ENCODE data around the gene PCDH1.
A peak's percentile ranks its signal among the peaks of the same experiment; 100 is the strongest.
"Not testable (repeated sequence)": the region's sequence is repeated elsewhere in the genome, so short reads cannot be mapped to it uniquely, and the experiment has no call there.

PCDH1 gene

GRCh38 chr5:141898448-141899049 lies 20.3 kb upstream of the PCDH1 start:
- DNase-seq (ENCODE audit: low spot score): peak; percentile 37

DNA sequence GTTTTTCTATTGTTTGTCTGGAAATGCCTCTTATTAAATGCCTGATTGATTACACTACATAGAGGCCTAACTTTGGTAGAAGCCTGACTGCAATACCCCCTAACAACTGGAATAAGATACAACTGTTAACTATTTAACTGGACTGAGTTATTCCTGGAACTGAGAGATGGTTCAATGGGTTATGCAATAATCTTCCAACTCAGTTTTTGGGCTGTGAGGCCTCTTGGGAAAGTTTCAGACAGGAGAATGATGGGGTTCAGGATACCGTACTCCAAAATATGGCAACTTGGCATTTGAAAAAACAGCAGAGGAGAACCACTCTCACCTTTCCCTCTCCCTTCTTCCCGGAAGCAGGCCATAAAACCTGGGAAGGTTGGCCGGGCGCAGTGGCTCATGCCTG lies 19.2 kb upstream of the PCDH1 start:
- no peak for DNase-seq (ENCODE audit: low spot score)

DNA sequence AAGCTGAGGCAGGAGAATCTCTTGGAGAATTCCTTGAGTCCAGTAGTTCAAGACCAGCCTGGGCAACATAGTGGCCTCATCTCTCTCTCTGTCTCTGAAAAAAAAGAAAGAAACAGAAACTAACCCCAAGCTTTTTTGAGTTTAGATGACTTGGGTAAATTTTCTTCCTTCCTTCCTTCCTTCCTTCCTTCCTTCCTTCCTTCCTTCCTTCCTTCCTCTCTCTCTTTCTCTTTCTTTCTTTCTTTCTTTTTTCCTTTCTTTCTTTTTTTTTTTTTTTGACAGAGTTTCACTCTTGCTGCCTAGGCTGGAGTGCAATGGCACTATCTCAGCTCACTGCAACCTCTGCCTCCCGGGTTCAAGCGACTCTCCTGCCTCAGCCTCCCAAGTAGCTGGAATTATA lies 12.2 kb upstream of the PCDH1 start:
- not testable (repeated sequence) for DNase-seq (ENCODE audit: low spot score)

DNA sequence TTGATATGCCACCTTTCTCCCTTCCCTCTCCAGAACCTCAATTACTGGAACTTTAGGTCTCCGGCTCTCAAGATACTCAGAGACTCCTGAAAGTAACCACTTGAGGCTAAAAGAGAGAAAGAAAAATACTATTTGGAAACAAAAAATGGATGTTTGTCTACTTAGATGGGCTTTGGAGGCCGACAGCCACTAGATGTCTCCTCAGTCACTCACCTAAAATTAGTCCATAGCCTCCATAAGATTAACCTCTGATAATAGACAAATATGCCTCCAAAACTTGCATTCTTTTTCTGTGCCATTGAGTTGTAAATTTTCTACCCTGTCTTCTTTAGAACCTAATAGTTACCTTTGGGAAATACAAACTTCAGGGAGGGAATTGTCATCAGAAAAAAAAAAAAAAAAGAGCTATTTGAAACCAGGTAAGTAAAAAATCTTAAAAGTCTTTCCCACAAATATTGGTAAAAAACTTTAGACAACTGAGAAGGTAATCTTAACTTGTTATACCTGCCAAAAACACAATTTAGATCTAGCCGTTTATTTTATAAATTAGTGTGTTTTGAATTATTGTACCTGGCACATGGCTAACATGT lies 11.2 kb upstream of the PCDH1 start:
- DNase-seq (ENCODE audit: low spot score): no peak

- DNase-seq (ENCODE audit: low spot score): no peak
Observed at GRCh38 chr5:141883892-141884318, 5.7 kb upstream of the PCDH1 start.

- DNase-seq (ENCODE audit: low spot score): peak; percentile 57
Observed at GRCh38 chr5:141883184-141883891, 5.1 kb upstream of the PCDH1 start.

DNA sequence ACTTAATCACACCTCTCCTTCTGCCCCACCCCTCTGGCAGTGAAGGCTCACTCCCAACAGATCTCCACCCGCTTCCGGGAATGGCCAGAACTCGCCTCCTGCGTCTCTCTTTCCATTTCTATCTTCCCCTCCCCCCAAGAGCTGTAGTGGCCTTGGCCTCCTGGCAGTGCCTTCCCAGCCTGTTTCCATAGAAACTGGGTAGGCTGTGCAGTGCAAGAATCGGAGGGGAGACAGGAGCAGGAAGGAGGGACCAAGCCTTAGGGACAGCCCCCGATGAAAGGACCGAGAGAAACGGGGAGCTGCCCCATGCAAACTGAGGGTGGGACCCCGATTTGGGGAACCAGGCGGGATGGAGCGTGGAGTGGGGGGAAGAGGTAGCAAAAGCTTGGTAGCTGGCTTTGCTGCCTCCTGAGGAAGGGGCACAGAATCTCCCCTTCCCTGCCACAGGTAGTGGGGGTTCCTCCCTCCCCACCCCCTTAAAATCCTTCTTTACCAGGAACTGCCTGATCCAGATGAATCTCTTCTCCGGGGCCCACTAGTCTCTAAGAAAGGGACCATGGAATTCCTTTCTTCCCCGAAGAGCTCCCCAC lies 4.5 kb upstream of the PCDH1 start:
- DNase-seq (ENCODE audit: low spot score): peak; percentile 82

GRCh38 chr5:141881886-141882285 lies 3.7 kb upstream of the PCDH1 start:
- DNase-seq (ENCODE audit: low spot score): no peak

DNA sequence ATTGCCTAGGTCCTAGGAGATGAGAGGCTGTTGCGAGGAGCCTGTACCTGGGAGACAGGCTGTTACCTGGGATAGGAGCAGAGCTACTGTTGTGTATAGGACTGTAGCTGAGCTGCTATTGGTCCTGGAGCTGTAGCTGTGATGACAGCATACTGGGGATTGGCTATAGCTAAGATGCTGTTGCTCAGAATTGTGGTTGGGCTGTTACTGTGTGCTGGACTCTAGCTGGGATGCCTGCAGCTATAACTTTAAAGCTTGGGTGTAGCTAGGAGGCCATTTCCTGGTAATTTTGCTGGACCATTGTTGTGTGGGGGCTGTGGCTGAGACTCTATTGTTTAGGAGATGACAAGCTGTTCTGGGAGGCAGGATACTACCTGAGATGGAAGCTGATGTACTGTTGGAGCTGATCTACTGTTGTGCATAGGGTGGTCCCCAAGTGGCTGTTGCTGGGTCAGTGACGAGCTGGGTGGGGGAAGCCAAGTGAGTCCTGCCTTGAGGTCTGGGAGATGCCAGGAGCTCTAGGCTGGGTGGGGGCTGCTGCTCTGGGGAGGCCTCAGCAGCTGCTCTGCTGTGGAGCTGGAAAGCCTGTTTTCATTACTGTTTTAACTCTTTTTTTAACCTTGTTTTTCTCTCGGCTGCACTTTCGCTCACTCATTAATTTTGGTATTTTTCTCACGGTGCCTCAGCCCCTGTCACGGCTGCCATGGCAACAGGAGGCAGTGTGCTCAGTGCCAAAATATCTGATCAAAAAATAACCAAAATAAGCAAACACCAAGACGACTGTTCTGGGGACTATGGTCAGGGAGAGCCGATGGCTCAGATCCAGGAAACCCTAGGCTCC lies 3.0 kb upstream of the PCDH1 start:
- peak; percentile 58 for DNase-seq (ENCODE audit: low spot score)

GRCh38 chr5:141879941-141880738 lies 1.9 kb upstream of the PCDH1 start:
- peak; percentile 92 for DNase-seq (ENCODE audit: low spot score)

GRCh38 chr5:141879426-141879759 lies 1.2 kb upstream of the PCDH1 start:
- no peak for DNase-seq (ENCODE audit: low spot score)

DNA sequence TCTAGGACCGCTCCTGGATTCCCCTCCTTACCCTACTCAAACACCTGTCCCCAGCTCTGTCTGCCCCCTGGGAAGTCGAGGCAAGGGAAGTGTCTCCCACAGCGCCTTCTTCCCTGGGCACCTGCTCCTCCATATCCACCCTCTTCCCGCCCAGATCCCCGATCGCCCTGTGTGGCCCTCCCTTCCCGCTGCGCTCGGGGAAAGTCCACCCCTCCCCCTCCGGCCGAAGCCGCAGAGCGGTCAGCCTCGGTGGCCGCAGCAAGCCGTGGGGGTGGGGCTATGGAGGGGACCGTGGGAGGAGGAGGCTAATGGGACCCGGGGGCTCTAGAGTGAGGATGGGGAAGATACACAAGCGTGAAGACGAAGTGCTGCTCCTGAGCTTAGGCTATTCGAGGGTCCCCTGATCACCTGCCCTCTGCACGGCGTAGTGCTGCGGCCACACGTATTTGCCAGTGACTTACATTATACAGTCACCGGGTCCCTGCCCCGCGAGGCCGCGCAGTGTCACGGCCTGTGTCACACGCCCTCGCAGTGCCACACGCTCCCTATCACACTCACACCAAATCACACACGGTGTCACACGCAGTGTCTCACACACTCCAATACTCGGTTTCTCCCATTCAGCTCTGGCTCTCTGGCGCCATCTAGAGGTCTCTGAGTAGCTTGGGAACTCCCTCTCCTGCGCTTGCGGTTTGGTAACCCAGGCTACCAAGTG lies 658 bp upstream of the PCDH1 start:
- DNase-seq (ENCODE audit: low spot score): peak; percentile 100

- DNase-seq (ENCODE audit: low spot score): no peak
Observed at GRCh38 chr5:141877356-141878185, 639 bp downstream of the PCDH1 start.

DNA sequence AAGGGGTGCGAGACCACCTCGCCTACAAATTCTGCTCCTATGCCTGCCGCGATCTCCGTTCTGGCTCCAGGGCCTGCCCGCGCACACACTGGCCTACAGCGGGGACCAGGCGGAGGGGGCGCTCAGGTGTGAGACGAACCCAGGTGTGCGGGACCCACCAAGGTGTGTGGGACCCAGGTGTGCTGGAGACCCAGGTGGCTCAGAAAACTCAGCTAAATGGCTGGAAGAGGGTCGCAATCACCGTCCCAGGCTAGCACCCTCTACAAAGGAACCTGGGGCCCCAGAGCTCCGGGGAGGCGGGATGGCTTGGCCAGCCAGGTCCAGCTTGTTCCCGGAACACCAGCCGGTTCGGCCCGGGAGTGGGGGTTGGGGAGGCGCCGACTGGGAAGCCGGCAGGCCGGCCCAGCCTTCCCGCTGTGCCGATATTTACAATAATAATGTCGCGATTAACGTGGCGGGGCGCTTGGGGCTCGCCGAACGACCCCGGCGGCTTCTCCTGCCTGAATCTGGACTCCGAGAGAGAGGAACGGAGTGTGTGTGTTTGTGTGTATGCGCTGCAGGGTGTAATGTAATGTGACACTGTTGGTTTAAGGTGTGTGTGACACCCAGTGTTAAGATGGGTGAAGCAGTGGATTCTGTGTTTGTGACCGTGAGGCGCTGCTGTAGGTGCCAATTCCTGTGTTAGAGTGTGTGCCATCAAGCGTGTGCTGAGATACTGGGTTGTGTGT lies 1.4 kb downstream of the PCDH1 start:
- no peak for DNase-seq (ENCODE audit: low spot score)

- no peak for DNase-seq (ENCODE audit: low spot score)
Observed at GRCh38 chr5:141875795-141876627, 2.2 kb downstream of the PCDH1 start.

- DNase-seq (ENCODE audit: low spot score): no peak
Observed at GRCh38 chr5:141875022-141875740, 3.0 kb downstream of the PCDH1 start.

GRCh38 chr5:141874262-141874964 lies 3.8 kb downstream of the PCDH1 start:
- no peak for DNase-seq (ENCODE audit: low spot score)

Measured in pons (tissue), 1 donor.